ENCODE results near the gene LARP1.
A peak's percentile ranks its signal among the peaks of the same experiment; 100 is the strongest.
"Not testable (repeated sequence)": the region's sequence is repeated elsewhere in the genome, so short reads cannot be mapped to it uniquely, and the experiment has no call there.

The LARP1 gene

DNA sequence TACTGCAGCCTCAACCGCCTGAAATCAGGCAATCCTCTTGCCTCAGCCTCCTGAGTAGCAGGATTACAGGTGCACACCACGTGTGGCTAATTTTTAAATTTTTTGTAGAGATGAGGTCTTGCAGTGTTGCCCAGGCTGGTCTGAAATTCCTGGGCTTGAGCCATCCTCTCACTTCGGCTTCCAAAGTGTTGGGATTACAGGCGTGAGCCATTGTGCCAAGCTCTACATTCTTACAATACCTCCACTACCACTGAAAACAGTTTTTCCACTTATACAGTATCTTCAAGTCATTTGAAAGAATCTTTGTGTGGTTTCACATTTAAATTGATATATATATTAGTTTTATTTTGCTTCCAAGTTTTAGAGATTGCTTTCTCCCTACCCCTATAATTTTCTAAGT lies 42.6 kb downstream of the LARP1 start:
- no peak for DNase-seq

DNA sequence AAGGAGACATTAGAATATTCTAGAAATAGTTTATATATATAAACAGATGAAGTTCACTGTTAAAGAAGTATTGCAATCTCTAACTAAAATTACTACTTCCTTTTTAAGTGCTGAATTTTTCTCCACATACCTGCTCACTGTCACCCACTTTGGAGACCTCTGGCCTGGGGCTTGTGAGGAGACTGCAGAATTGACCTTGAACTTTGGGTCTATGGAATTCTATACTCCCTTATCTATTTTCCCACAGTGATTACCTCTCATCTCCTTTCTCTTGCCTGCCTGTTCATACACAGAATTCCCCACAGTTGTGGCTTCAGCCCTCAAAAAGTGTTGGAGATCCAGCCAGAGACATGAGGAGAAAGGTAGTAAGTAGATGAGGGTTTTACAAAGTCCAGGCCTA lies 45.4 kb downstream of the LARP1 start:
- DNase-seq = no peak

DNA sequence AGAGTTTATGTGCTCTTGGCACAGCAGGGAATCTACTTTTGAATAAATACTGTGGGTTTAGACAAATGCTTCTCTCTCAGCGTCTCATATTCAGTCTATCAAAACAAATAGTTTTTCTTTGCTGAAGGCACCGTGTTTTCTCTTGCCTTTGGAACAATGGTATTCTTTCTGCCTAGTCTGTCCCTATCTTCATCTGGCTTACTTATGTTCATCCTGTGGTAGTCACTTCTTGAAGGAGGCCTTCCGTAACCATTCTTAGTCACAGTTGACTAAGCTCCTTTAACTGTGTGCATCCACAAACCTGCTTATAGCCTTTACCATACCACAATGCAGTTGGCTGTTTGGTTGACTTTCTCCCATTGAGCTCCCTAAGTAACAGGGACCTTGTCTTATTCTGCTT lies 45.9 kb downstream of the LARP1 start:
- DNase-seq = no peak

DNA sequence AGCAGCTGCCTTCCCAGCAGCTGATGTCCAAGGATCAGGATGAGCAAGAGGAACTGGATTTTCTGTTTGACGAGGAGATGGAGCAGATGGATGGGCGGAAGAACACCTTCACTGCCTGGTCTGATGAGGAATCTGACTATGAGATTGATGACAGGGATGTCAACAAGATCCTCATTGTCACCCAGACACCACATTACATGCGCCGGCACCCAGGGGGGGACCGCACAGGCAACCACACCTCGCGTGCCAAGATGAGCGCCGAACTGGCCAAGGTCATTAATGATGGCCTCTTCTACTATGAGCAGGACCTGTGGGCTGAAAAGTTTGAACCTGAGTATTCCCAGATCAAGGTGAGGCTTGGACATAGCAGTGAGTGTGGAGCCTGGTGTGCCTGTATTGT lies 46.9 kb downstream of the LARP1 start:
- DNase-seq = no peak

DNA sequence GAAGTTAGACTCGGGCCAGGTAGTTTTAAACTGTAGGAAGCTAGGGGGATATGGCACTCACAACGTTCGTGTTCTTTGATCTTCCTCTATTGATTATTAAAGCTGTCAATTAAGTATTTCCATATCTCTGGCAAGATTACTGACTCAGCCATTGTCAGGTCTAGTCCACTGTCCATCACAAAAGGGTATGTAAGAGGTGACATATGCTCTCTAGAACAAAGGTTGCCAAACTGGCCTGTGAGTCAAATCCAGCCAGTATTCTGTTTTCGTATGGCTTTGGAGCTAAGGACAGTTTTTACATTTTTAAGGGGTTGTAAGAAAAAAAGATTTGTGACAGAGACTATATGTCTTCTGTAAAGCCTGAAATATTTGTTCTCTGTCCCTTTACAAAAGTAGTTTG lies 51.0 kb downstream of the LARP1 start:
- no peak for DNase-seq

DNA sequence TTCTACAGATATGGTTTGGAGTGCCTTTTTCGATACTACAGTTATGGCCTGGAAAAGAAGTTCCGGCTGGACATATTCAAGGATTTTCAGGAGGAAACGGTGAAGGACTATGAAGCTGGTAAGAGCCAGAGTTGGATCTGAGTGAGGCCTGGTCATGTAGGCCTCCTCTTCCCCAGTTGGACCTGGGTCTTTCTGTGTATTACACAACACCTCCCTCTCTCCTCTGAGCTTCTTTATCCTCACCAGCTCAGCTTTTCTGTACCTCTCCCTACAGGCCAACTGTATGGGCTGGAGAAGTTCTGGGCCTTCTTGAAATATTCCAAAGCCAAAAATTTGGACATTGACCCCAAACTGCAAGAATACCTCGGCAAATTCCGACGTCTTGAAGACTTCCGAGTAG lies 56.1 kb downstream of the LARP1 start:
- DNase-seq = no peak

DNA sequence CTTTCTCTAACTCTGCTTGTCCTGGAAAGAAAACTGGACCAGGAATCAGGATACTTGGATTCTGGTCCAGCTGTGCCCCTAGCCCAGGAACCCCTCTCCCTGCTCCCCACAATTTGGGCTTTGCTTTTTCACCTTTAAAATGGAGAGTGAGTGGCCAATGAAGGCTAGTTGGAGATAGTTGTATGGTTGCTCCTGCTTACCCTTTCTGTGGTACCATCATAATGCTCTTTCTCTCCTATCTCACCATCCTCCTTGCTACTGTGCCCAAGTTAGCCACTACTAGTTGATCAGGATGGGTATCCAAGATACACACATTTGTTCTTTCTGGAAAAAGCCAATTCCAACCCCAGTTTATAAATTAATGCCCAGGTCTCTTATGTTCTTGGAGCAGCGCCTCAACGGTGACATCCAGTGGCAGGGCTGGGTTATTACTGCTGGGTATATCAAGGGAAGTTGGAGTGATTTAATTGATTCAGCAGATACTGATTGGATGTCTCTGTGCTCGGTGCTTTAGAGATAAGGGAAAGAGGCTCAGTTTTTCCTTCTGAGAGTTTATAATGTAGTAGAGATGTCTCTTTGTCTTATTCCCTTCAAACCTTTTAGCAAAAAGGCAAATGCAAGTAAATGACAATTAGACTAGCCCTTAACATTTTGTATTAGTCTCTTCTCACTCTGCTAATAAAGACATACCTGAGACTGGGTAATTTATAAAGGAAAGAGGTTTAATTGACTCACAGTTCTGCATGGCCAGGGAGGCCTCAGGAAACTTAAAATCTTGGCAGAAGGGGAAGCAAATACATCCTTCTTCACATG lies 56.7 kb downstream of the LARP1 start:
- DNase-seq = peak; percentile 63 to 69

DNA sequence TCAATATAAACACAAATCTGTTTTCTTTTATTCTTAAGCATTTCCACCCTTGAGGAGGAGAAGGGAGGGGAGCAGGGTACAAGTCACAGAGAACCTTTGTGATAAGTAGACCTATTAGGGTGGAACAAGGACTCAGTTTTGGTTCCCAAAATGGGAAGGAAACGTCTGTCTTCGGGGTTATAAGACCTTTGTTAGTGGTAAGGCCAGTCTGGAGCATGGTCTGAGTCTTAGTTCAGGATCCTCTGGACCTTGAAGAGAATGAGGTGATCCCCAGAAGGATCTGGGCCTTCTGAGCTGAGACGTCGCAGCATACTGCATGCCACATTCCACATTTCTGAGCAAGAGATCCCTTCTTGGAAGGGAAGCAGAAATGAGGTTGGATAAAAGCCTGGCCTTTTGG lies 58.0 kb downstream of the LARP1 start:
- no peak for DNase-seq

DNA sequence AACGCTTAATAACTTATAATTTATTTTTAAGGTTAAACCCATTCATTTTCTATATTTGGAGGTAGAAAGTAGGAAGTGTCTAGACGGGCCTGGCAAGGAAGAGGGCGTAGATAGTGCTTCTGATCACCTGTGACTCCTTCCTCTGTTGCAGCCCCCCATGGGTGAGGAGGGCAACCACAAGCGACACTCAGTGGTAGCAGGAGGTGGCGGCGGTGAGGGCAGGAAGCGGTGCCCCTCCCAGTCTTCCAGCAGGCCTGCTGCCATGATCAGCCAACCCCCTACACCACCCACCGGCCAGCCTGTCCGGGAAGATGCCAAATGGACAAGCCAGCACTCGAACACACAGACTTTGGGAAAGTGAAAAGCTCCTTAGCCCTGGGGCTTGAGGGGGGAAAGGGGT lies 58.6 kb downstream of the LARP1 start:
- DNase-seq = no peak

DNA sequence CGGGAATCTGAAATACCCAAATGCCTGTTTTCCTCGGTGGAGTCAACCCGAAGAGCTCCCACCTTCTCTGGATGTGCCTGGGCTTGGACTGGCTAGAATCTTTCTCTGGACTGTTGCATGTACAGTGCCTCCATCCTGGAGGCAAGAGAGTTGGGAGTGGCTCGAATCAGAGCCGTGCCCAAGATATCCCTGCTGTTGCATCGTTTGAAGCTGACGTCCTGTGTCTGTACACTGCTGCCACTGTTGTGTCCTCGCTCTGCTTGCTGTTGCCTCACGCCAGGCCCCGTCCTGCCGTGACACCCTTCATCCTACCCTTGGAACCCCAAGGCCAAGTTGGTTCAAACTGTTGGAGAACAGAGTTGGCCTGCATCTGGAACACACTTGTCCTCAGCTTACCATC lies 59.8 kb downstream of the LARP1 start:
- DNase-seq = no peak

DNA sequence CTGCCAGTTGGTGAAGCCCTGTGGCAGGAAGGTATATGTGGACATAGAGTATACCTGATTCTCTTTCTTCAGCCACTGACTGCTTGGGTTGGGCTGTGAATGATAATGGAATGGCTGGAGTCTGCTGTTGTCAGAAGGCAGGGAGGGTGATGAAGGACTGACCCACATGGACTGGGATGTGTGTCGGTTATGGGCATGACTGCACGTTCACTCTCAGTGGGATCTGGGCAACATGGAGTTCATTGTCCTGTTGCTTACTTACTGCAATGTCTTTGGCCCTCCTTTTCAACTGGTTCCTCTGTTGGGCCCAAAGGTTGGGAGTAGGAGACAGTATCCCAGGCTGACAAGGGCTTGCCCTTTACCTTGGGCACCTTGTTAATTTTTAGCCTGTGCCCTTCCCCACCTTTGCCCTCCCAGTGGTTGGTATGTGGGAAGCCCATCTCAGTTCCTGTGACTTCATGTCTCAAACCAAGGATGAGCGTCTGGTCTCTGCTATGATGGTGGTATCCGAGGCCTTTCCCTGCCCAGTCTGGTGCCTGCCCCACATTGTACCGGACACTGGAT lies 60.6 kb downstream of the LARP1 start:
- no peak for DNase-seq

DNA sequence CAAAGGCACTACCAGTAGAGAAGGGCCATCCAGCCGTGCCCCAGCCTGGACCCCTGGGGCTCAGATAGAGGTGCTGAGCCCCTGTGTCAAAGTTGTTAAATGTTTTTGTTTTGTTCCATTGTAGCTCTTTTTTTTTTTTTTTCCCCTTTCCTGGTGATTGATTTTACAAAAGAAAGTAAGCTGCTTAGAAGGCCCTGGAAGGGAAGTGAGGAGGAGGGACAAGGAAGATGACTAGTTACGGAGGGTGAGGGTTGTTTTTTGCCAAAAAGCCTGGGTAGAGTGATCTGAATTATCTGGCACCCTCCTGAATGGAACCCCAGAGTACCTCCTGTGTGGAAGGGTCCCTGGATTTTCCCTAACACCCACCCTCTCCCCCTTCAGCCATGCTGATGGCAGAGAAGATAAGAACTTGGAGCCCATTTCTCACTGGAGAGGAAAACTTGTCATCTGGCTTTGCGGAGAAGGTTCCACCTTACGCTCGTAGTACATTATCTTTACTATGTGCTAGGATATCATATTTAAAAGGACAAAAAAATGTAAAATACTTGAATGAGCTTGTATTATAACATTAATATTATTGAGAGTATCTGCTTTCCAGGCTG lies 61.8 kb downstream of the LARP1 start:
- no peak for DNase-seq

DNA sequence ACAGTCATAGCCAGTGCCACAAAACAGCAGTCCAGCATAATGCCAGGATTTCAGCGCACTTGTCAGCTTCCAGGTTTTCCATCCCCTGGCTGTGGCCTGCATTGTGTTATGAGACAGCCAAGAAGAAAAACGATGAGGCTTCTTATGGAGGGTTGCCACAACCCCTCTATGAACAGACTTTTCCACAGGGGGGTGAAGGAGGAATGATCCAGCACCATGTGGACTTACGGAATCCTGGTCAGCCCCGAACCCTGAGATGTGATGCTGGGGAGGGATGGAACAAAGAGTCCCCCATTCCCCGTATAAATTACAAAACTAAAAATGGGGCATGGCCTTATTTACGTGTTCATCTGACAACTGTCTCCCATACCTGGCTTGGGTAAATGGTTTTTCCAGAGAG lies 62.6 kb downstream of the LARP1 start:
- DNase-seq = no peak

DNA sequence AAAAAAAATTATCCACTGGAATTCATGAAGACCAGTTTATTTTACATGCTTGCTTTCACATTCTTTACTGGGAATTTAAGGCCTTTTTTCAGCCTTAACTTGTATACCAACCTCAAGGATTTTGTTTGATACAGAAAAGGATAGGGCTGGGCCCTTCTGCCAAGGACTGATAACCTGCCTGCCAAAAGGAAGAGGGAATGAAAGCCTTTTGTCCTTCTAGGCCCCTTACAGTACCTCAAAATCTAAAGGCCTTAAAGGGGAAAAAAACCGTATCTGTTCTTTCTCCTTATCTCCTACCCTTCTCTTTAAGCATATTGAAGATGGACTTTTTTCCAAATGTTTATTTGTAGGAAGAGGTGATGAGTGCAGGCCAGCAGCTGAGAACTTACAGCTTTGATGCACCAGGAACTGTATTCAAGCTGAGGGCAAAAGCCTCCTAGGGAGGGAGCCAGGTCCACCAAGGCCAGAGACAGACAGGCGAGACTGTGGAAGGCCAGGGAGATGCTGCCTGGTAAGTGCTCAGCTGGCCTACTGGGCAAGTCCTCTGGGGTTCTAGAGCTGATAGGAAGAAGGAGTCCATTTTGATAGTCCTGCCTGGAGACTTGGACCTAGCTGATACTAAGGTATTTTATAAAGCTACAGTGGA lies 63.4 kb downstream of the LARP1 start:
- no peak for DNase-seq

DNA sequence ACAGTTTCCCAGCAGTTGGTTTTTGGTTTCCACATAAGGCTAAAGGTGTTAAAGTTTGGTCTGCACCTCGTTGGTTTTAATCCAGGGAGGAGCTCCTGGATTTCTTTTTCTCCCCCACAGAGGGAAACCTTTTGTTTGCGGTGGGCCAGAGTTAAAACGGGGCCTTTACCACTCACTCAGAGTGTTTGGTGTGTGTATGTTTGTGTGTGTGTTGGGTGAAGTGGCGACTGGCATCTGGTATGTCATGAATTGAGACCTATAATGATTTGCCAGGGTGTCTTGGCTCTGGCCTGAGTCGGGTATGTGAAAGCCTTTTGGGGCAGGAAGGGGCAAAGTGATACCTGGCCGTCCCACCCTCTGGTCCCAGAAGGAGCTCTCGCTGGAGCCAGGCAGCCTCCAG lies 64.4 kb downstream of the LARP1 start:
- no peak for DNase-seq

DNA sequence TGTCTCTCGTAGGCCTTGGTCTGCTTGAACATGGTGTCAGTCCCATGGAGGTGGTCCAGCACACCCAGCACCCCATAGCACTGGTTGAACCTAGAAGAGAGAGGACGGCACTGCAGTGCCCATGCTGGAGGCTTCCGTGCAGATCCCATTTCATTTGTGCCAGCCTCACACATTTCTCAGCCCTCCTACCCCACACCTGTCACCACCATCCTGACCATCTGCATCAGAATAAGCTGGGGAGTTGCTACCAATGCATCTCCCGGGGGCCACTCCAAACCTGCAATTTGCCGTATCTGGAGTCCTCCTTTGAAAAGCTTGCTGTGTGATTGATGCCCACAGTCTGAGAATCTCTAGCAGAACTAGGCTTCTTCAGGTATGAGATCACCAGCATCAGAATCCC lies 65.2 kb downstream of the LARP1 start:
- no peak for DNase-seq

DNA sequence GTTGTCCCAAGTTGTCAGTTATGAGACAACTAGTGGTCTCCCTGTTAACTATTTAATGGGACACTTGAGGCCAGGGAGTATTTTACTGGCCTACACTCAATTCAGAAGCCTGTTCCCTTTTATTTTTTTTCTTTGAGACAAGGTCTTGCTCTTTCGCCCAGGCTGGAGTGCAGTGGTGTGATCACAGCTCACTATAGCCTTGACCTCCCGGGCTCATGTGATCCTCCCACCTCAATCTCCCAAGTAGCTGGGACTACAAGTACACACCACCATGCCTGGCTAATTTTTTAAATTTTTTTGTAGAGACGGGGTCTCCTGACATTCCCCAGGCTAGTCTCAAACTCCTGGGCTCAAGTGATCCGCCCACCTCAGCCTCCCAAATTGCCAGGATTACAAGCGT lies 67.7 kb downstream of the LARP1 start:
- not testable (repeated sequence) for DNase-seq

DNA sequence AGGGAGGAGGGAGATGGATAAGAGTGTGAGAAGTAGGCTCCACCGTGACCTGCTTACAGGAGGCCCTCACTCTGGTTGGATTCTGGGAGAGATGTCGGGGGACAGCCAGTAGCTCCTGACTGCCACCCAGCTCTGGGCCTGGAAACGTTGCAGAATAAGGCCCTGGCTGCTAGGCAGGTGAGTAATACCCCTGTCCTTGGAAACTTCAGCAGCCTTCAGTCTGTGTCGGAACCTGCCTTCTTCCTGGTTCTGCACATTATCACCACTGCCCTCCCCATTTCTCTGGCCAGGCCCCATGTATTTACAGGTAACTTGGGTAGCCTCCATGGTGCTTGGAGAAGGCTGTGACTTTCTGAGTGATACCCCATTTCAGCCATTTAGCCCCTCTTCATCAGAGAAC lies 68.4 kb downstream of the LARP1 start:
- DNase-seq = no peak

DNA sequence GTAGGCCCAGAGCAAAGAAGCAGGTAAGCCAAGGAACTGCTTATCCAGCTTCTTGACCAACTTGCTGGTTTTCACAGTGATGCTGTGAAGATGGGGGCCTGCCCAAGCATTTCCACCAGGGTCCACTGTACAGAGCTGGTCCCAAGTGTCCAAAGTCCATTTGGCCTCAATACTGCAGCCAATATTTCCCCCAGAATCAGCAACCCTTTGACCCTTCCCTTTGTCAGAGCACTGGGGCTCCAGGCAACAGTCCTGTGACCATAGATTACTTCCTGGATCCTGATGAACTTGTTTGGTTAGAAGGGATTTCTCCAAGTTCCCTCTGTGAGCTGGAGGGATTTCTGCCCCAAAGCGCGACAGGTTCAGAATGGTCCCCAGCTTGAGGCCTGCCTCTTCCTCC lies 68.9 kb downstream of the LARP1 start:
- no peak for DNase-seq

DNA sequence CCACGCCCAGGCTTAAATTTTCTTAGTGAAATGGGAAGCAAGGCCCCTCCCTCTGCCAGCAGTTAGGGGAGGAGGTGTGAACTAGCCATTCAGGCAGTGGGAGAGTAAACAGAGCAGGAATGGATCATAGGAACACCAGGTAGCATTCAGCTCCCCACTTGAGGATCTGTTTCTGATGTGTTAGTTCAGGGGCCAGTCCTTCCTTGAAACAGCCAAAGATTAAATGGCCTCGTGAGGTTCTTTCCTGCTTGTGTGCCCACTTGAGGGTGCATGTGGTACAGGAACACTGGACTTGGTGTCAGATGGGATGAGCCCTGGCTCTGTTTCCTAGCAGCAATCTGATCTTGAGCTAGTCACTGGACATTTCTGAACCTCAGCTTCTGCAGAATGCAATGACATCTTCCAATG lies 74.0 kb downstream of the LARP1 start:
- no peak for DNase-seq

DNA sequence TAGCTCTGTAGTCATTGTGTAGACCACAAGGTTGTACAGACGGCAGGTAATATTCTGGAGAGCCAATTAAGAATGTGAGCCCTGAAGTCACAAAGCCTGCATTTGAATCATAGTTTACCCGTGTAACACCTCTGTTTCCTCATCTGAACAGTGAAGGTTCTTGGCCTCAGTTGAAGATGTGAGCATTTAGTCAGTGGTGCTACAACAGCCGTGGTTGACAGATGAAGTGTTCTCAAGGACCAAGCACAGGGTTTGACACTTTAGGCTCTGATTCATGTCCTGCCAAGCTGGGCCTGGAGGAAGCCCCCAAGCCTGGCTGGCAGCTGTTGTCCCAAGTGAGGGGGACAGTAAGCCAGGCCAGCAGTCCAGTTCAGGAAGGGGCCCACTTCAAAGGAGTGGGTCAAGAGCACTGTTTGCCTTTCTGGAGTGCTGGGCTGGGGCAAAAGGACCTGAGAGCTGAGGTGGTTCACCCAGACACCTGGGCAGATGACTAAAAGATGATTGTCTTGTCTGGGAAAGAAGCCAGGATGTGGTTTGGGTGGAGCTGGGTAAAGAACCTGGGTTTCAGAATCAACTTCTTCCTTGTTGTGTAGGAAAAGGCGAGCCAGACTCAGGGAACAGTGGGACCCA lies 74.5 kb downstream of the LARP1 start:
- peak in 1 of 2 donors; percentile 21 for DNase-seq

DNA sequence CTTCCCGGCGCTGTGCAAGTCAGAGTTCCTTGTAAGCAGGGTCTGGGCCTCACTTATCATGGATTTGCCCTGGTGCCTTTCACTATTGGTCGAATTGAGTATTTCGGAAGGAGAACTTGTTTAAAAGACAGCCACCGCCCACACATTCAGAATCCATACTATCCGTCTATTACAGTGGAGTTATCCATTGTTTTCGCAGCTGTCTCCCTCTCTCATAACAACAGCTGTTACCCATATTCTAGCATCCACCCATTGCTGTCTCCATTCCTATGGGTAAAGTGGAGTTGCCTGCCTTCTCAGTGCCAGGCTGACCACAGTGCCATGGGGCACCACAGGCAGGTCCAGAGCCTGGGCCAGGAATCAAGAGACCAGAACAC lies 75.0 kb downstream of the LARP1 start:
- DNase-seq = no peak

DNA sequence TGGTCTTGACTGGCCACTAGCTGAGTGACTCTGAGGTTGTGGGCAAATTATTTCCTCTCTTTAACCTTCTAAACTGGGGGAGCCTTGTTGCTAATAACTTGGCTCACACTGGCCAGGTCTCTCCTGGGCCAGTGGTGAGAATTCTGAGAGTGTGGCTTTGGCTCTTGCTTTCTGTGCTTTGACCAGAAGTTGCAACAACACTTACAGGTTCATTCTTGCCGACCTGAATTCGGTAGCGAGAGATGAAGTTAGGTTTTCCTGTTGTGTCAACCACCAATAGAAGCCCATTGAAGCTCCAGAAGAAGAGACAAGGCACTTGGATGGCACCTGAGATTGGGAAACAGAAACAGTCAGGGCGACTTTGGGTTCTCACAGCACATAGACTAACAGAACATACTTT lies 75.4 kb downstream of the LARP1 start:
- no peak for DNase-seq

DNA sequence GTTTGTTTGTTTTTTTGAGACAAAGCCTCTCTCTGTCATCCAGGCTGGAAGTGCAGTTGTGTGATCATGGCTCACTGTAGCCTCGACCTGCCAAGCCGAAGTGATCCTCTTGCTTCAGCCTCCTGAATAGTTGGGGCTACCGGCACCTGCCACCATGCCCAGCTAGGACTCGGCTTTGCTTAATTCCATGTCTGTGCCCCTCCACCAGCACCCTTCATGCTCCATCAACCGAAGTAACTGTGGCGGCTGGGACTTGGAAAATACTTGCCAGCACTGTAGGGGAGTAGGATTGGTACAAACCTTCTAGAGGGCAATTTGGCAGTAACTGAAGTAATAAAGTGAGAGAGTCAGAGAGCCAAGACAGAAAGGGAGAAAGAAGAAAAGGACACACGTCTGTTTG lies 76.3 kb downstream of the LARP1 start:
- no peak for DNase-seq
